H1 (cell line): ENCODE data around the gene KRTAP10-2. TPM values are rescaled to one million over a fixed set of nuclear protein-coding genes. Genes with fewer than 3 reads are reported as not detected.

Experiments used
- ATF3 ChIP-seq: IDR thresholded peaks from 2 replicates; pipeline ENCODE4 v1.6.1; 2011; ENCODE audit warnings: low read depth, mild to moderate bottlenecking, low read length; ENCODE audit not compliant: insufficient read depth
- CTCF ChIP-seq, 3 experiments: IDR thresholded peaks; 1 replicate in 2 of 3; 2 replicates in 1 of 3; pipeline versions ENCODE4 v1.5.1 to v1.6.1; 2011; ENCODE audit warnings: low read length in 3 of 3, mild to moderate bottlenecking in 3 of 3, inconsistent platforms in 2 of 3, low read depth in 1 of 3, moderate library complexity in 1 of 3; ENCODE audit not compliant: insufficient read depth in 1 of 3; ENCODE audit errors: control extremely low read depth in 1 of 3
- E2F6 ChIP-seq: IDR thresholded peaks from 2 replicates; pipeline ENCODE4 v1.6.1; 2012; ENCODE audit warnings: inconsistent platforms
- JUND ChIP-seq: IDR thresholded peaks from 2 replicates; pipeline ENCODE4 v1.6.1; 2011; ENCODE audit warnings: mild to moderate bottlenecking, improper control_type of control experiment, low read length
- NRF1 ChIP-seq: IDR thresholded peaks from 2 replicates; pipeline ENCODE4 v1.6.1; 2011; ENCODE audit warnings: mild to moderate bottlenecking, low read depth, low read length, improper control_type of control experiment
- RAD21 ChIP-seq, 2 experiments: IDR thresholded peaks in 1 of 2; conservative IDR thresholded peaks in 1 of 2; 2 replicates each; pipeline ENCODE4 v1.6.1; 2011; ENCODE audit warnings: low read depth in 2 of 2, low read length in 2 of 2, improper control_type of control experiment in 1 of 2, inconsistent platforms in 1 of 2, mild to moderate bottlenecking in 1 of 2, moderate library complexity in 1 of 2
- SAP30 ChIP-seq: fragments of 300-600 bp; sonication (generic); IDR thresholded peaks from 2 replicates; pipeline ENCODE4 v1.7.1; 2012; ENCODE audit warnings: low read length, moderate library complexity, mild to moderate bottlenecking, inconsistent platforms; ENCODE audit not compliant: insufficient read depth, insufficient replicate concordance
- TAF7 ChIP-seq: optimal IDR thresholded peaks from 2 replicates; pipeline ENCODE3; 2011; ENCODE audit warnings: low read depth, mild to moderate bottlenecking, inconsistent platforms, low read length, moderate library complexity, borderline replicate concordance
- polyA plus RNA-seq, 7 experiments: library from polyadenylated mRNA; depleted of rRNA in 3 of 7; stranded (reverse) in 5 of 7; unstranded in 2 of 7; fragments of >200 nt in 5 of 7; fragments of 200-250 nt in 2 of 7; gene quantifications; 1 replicate in 5 of 7; 2 replicates in 1 of 7; 4 replicates in 1 of 7; pipeline versions ENCODE4 v1.2.1 to v1.2.3, GENCODE V29; 2011 to 2013; ENCODE audit warnings: missing spikeins in 2 of 7, mixed read lengths in 2 of 7
- total RNA-seq: library from RNA; stranded (reverse); fragmentation: NEBNext Ultra II Directional; extraction: Animal tissue kit (Norgen Biotek cat#: 25700); gene quantifications from 2 replicates; pipeline ENCODE4 v1.2.1, GENCODE V29; 2021

Gene KRTAP10-2
- total and polyA plus RNA-seq, 2 of the 8 experiments (the other 6 are each of a cell fraction or from before 2014, with no cell fraction given) = 0.11 TPM; not detected in 1

GRCh38 chr21:44510508-44511218 is 40.6 kb downstream of the KRTAP10-2 start (continued):
- TF ChIP-seq RAD21 (IDR thresholded peaks at IDR 0.05 in 1 of 2, conservative IDR thresholded peaks at IDR 0.05 in 1 of 2; ENCODE audit: low read depth in 2 of 2, low read length in 2 of 2) = peak; percentile 90 to 96
- peak in 2 of 3 experiments; percentile 88 to 92; a peak in 3 of 4 replicates for TF ChIP-seq CTCF (IDR thresholded peaks at IDR 0.05; ENCODE audit: control extremely low read depth in 1 of 3, insufficient read depth in 1 of 3, low read depth in 1 of 3, low read length in 3 of 3)
- TF ChIP-seq ATF3 = no peak
- no peak for TF ChIP-seq SAP30
- TF ChIP-seq JUND = no peak
- TF ChIP-seq E2F6 = no peak
- no peak for TF ChIP-seq NRF1
- no peak for TF ChIP-seq TAF7
- TF ChIP-seq, all 59 proteins: peak for 6
